Kidney (tissue), 14 donors: Measurements from ENCODE around the gene PINK1. TPM values are rescaled to one million over a fixed set of nuclear protein-coding genes. Genes with fewer than 3 reads are reported as not detected.

Experiments
- DNase-seq, 5 donors: peaks; one replicate each; pipeline ENCODE4 v3.0.0-alpha.2; 2013 to 2020
- FAIRE-seq: peaks from 2 replicates; lab custom pipeline; 2012; peaks lifted over from hg19 to GRCh38; lab: Jason Lieb, UNC
- H3K27ac ChIP-seq, 2 donors: one replicate each; pipeline ENCODE4 v1.7.0; 2013; ENCODE audit warnings: low read depth in 2 of 2, low read length in 2 of 2, inconsistent platforms in 1 of 2
- H3K27me3 ChIP-seq: one replicate; pipeline ENCODE4 v1.7.1; 2013; ENCODE audit warnings: low read length, inconsistent platforms; ENCODE audit not compliant: control insufficient read depth, insufficient read depth
- H3K36me3 ChIP-seq, 3 donors: one replicate each; pipeline versions ENCODE4 v1.7.0 to v1.7.1; 2013; ENCODE audit warnings: low read length in 3 of 3, control low read depth in 1 of 3, inconsistent platforms in 1 of 3; ENCODE audit not compliant: insufficient read depth in 3 of 3, control insufficient read depth in 2 of 3
- H3K4me1 ChIP-seq, 3 donors: one replicate each; pipeline versions ENCODE4 v1.7.0 to v1.7.1; 2013; ENCODE audit warnings: low read length in 3 of 3, inconsistent platforms in 1 of 3, low read depth in 1 of 3; ENCODE audit not compliant: control insufficient read depth in 2 of 3, insufficient read depth in 2 of 3
- H3K4me3 ChIP-seq, 3 donors: one replicate each; pipeline versions ENCODE4 v1.7.0 to v1.8.1; 2013; ENCODE audit warnings: low read length in 3 of 3, control low read depth in 1 of 3, inconsistent platforms in 1 of 3
- H3K9ac ChIP-seq, 3 donors: one replicate each; pipeline versions ENCODE4 v1.7.0 to v1.7.1; 2013; ENCODE audit warnings: low read length in 3 of 3, control low read depth in 1 of 3, inconsistent platforms in 1 of 3
- H3K9me3 ChIP-seq, 3 donors: one replicate each; pipeline versions ENCODE4 v1.7.0 to v1.7.1; 2013; ENCODE audit warnings: low read length in 3 of 3, control low read depth in 1 of 3, inconsistent platforms in 1 of 3; ENCODE audit not compliant: control insufficient read depth in 2 of 3, insufficient read depth in 1 of 3
- intact Hi-C: fragments of 100-400 bp; cut with DNase I; formaldehyde crosslinking; loops from one replicate; pipeline ENCODE4 v1.11.1; 2022
- polyA plus RNA-seq: library from polyadenylated mRNA; stranded (reverse); fragments of 350-450 nt; fragmentation: Illumina TruSeq; extraction: RNeasy Lipid Tissue Mini Kit (QIAGEN cat#74804); gene quantifications from one replicate; pipeline ENCODE4 v1.2.3, GENCODE V29; 2014; ENCODE audit warnings: low read depth, low replicate concordance; ENCODE audit not compliant: insufficient read depth
- total RNA-seq: library from RNA; stranded (reverse); fragmentation: NEBNext Ultra II Directional; extraction: Animal tissue kit (Norgen Biotek cat#: 25700); gene quantifications from one replicate; pipeline ENCODE4 v1.2.1, GENCODE V29; 2021
- TF ChIP-seq, protein P1 (sequence below): IDR thresholded peaks from 3 replicates; pipeline ENCODE4 v1.5.1; 2012; ENCODE audit warnings: mild to moderate bottlenecking, moderate library complexity, borderline replicate concordance; ENCODE audit not compliant: insufficient read depth; ENCODE audit errors: extremely low read depth
- donor health status: control.
- donor health status: control.
- donor health status: control.
- donor health status: control.
- donor health status: control.
- donor health status: DM: yes; HTN: yes; CAD: no.
- donor health status: Normal renal cell carcinoma (clear cell type).

The PINK1 gene
- total and polyA plus RNA-seq, 2 donors from 2014 or later = 72.7 to 156 TPM

DNA sequence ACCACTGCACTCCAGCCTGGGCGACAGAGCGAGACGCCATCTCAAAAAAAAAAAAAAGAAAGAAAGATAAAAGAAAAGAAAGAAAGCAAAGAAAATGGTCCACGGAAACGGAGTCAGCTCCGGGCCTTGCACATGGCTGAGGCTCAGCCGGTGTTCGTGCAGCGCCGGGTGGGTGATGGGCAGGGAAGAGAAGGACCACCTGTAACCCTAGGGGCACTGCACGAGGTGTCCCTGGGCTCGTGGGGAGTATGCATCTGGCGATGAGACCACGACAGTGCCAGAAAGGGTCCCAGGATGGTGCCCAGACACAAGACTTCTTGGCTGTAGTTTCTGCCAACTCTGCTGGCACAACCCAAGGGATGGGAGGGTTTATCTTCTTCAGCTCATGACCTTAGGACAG is 38.5 kb upstream of the PINK1 start:
- FAIRE-seq = no peak
- intact Hi-C loops = no loop called here
- Histone ChIP-seq H3K9ac (no peak overlapping the region), H3K4me3 (no peak overlapping the region), H3K27me3 (no peaks in the 10 kb centered on the region), H3K27ac (no peak overlapping the region), H3K4me1 (peaks cover 0 to 13% (median 0%) of the 10 kb centered on the region in 3 donors), H3K9me3 (no peaks in the 10 kb centered on the region), H3K36me3 (no peaks in the 10 kb centered on the region)
- TF ChIP-seq, protein P1, sequence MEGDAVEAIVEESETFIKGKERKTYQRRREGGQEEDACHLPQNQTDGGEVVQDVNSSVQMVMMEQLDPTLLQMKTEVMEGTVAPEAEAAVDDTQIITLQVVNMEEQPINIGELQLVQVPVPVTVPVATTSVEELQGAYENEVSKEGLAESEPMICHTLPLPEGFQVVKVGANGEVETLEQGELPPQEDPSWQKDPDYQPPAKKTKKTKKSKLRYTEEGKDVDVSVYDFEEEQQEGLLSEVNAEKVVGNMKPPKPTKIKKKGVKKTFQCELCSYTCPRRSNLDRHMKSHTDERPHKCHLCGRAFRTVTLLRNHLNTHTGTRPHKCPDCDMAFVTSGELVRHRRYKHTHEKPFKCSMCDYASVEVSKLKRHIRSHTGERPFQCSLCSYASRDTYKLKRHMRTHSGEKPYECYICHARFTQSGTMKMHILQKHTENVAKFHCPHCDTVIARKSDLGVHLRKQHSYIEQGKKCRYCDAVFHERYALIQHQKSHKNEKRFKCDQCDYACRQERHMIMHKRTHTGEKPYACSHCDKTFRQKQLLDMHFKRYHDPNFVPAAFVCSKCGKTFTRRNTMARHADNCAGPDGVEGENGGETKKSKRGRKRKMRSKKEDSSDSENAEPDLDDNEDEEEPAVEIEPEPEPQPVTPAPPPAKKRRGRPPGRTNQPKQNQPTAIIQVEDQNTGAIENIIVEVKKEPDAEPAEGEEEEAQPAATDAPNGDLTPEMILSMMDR = no peak
- DNase-seq = no peak

DNA sequence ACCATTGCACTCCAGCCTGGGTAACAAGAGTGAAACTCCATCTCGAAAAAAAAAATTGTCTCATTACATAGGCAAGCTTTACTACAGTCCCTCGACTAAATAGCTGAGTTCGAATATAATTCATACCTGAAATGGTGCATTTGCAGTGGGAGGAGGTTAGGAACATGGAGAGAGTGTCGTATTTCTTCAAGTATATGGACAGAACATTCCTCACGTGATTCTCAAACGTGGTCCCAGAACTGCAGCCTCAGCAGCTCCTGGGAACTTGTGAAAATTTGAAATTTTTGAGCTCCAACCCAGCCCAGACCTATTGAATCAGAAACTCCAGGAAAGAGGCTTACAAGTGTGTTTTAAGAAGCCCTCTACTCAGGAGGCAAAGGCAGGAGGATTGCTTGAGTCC is 37.2 kb upstream of the PINK1 start:
- Histone ChIP-seq H3K4me3 (no peak overlapping the region), H3K4me1 (peaks cover 0 to 7% (median 0%) of the 10 kb centered on the region in 3 donors), H3K27ac (no peak overlapping the region), H3K36me3 (no peaks in the 10 kb centered on the region), H3K9ac (no peak overlapping the region), H3K27me3 (no peaks in the 10 kb centered on the region), H3K9me3 (no peaks in the 10 kb centered on the region)
- DNase-seq (peak in 1 of 5 donors; percentile 22), FAIRE-seq (no peak)
- intact Hi-C loops = no loop called here
- TF ChIP-seq, protein P1 = no peak

DNA sequence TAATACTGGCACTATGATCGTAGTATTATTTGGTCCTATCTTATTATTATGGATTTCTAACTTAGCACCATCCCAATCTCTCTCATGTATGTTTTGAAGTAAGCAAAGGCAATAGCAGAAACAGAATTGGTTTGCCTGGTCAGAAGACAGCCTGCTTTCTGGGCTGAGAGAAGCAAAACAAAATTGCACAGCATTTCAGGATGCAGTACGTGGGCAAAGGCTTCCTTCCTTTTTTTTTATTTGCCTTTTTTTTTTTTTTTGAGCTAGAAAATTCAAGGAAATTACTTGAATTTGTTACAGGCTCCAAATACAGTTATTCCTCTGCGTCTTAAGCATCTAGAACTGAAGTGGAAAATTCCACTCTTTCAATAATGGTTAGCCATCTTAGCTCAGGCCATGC is 35.6 kb upstream of the PINK1 start:
- no peaks in the 10 kb centered on the region for H3K27me3 ChIP-seq
- H3K27ac ChIP-seq = peak overlapping the region in 1 of 2 donors; percentile 78
- DNase-seq (no peak), FAIRE-seq (no peak)
- intact Hi-C loops = no loop called here
- H3K36me3 ChIP-seq = no peaks in the 10 kb centered on the region
- H3K4me1 ChIP-seq = peaks cover 0 to 2% (median 0%) of the 10 kb centered on the region in 3 donors
- no peak overlapping the region for H3K4me3 ChIP-seq
- TF ChIP-seq, protein P1 = no peak
- no peaks in the 10 kb centered on the region for H3K9me3 ChIP-seq
- no peak overlapping the region for H3K9ac ChIP-seq

DNA sequence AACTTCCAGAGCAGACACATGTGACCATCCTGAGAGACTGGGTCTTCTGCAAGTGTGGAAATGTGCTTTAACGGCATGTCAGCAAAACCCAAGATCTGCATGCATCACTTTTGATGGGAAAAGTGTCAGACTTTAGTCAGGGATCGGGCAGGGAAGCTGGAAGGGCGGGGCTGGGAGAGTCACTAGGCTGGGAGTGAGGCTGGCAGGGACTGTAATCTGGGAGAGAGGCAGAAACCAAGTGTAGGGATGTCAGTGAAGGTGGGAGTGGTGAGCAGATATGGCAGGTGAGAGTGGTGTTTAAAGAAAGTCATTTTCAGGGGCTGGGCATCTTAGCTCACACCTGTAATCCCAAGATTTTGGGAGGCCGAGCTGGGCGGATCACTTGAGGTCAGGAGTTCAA is 33.1 kb upstream of the PINK1 start:
- Histone ChIP-seq H3K4me3 (no peak overlapping the region), H3K9ac (no peak overlapping the region), H3K36me3 (no peaks in the 10 kb centered on the region), H3K27me3 (no peaks in the 10 kb centered on the region), H3K27ac (no peak overlapping the region), H3K4me1 (peaks cover 0 to 2% (median 0%) of the 10 kb centered on the region in 3 donors), H3K9me3 (no peaks in the 10 kb centered on the region)
- DNase-seq = no peak
- TF ChIP-seq, protein P1 = no peak
- intact Hi-C loops = no loop called here
- no peak for FAIRE-seq
